ENCODE measurements around the gene PORCN.

PORCN gene

GRCh38 chrX:48569958-48570357 is 61.2 kb downstream of the PORCN start:
- no peak for TF ChIP-seq CTCF (conservative IDR thresholded peaks at IDR 0.05)
- no peak overlapping the region for H3K27ac ChIP-seq

All from VCaP (cell line).